OCI-LY7 (cell line): Measurements from ENCODE around the gene PSPN. TPM values are rescaled to one million over a fixed set of nuclear protein-coding genes. Genes with fewer than 3 reads are reported as not detected.

Experiments used
- BruUV-seq: library from RNA; stranded (reverse); fragments of 400-500 nt; replicated peaks from 2 replicates; lab custom pipeline; 2021; lab: Mats Ljungman, UMichigan
- CTCF ChIA-PET: fragments of 300-600 bp; sonication (Branson Sonifier 250); formaldehyde crosslinking; loops from one replicate; lab custom pipeline; 2022; ENCODE audit warnings: antibody characterized with exemption; ENCODE audit not compliant: unreplicated experiment; lab: Charles Lee
- POLR2A ChIA-PET: fragments of 300-600 bp; sonication (Branson Sonifier 250); formaldehyde crosslinking; loops from one replicate; lab custom pipeline; 2022; ENCODE audit warnings: antibody characterized with exemption; lab: Charles Lee
- DNase-seq: peaks from one replicate; pipeline ENCODE4 v3.0.0-alpha.2; 2015; ENCODE audit warnings: low spot score
- H2AFZ ChIP-seq: fragments of 200-600 bp; sonication (generic), shearing (Covaris generic); 2 replicates; pipeline ENCODE4 v1.6.1; 2014; ENCODE audit warnings: mild to moderate bottlenecking, antibody characterized with exemption, low read length, moderate library complexity
- H3K27ac ChIP-seq: fragments of 200-600 bp; sonication (generic); 2 replicates; pipeline ENCODE4 v1.5.1; 2014; ENCODE audit warnings: mixed run types, low read depth, mild to moderate bottlenecking, moderate library complexity, low read length, inconsistent platforms; ENCODE audit not compliant: poor library complexity, severe bottlenecking
- H3K36me3 ChIP-seq: fragments of 200-600 bp; sonication (generic); 2 replicates; pipeline ENCODE4 v1.6.1; 2014; ENCODE audit warnings: mild to moderate bottlenecking, antibody characterized with exemption, low read length, moderate library complexity, mixed read lengths; ENCODE audit not compliant: insufficient read depth
- H3K4me1 ChIP-seq: fragments of 200-600 bp; sonication (generic); 2 replicates; pipeline ENCODE4 v1.5.1; 2014; ENCODE audit warnings: mild to moderate bottlenecking, low read length; ENCODE audit not compliant: insufficient read depth, poor library complexity, severe bottlenecking
- H3K4me2 ChIP-seq: fragments of 200-600 bp; sonication (generic); 2 replicates; pipeline ENCODE4 v1.6.1; 2014; ENCODE audit warnings: mild to moderate bottlenecking, low read length
- H3K4me3 ChIP-seq: fragments of 200-600 bp; sonication (generic); 2 replicates; pipeline ENCODE4 v1.5.1; 2014; ENCODE audit warnings: mild to moderate bottlenecking, low read depth, low read length; ENCODE audit not compliant: poor library complexity, severe bottlenecking
- H3K79me2 ChIP-seq: fragments of 200-600 bp; sonication (generic); 2 replicates; pipeline ENCODE4 v1.6.1; 2016; ENCODE audit warnings: low read depth, mild to moderate bottlenecking, low read length, moderate library complexity, mixed read lengths; ENCODE audit not compliant: insufficient read depth
- H3K9me2 ChIP-seq: fragments of 200-600 bp; sonication (generic); 2 replicates; pipeline ENCODE4 v1.6.1; 2016; ENCODE audit warnings: mild to moderate bottlenecking, low read length, mixed read lengths; ENCODE audit not compliant: insufficient read depth
- H3K9me3 ChIP-seq: fragments of 200-600 bp; sonication (generic); 2 replicates; pipeline ENCODE4 v1.6.1; 2014; ENCODE audit warnings: mild to moderate bottlenecking, mixed run types, low read length, mixed read lengths
- H4K20me1 ChIP-seq: fragments of 200-600 bp; sonication (generic); 2 replicates; pipeline ENCODE4 v1.6.1; 2014; ENCODE audit warnings: mild to moderate bottlenecking, antibody characterized with exemption, low read length, moderate library complexity, mixed read lengths; ENCODE audit not compliant: insufficient read depth
- EZH2phosphoT487 ChIP-seq: fragments of 200-600 bp; sonication (generic); IDR thresholded peaks from 2 replicates; pipeline ENCODE4 v1.6.1; 2018; ENCODE audit warnings: low read depth, borderline replicate concordance, mild to moderate bottlenecking, mixed run types, antibody characterized with exemption, low read length, moderate library complexity, mixed read lengths
- intact Hi-C: fragments of 100-400 bp; cut with micrococcal nuclease; formaldehyde crosslinking; loops from one replicate; pipeline ENCODE4 v1.10.0; 2022; ENCODE audit not compliant: unreplicated experiment
- total RNA-seq, 2 experiments: library from RNA; depleted of rRNA in 1 of 2; stranded (reverse); fragments of >200 nt in 1 of 2; shearing (Covaris generic) in 1 of 2; gene quantifications; 2 replicates each; pipeline ENCODE4 v1.2.3, GENCODE V29; 2014 to 2022
- TF ChIP-seq, protein P1 (sequence below): fragments of 200-600 bp; sonication (generic); conservative IDR thresholded peaks from 2 replicates; pipeline ENCODE4 v1.5.1; 2014; ENCODE audit warnings: mild to moderate bottlenecking, antibody characterized with exemption, low read length, moderate library complexity, mixed read lengths

PSPN gene
- total RNA-seq, 2 experiments from 2014 or later, result 1.6 to 2.1 TPM

DNA sequence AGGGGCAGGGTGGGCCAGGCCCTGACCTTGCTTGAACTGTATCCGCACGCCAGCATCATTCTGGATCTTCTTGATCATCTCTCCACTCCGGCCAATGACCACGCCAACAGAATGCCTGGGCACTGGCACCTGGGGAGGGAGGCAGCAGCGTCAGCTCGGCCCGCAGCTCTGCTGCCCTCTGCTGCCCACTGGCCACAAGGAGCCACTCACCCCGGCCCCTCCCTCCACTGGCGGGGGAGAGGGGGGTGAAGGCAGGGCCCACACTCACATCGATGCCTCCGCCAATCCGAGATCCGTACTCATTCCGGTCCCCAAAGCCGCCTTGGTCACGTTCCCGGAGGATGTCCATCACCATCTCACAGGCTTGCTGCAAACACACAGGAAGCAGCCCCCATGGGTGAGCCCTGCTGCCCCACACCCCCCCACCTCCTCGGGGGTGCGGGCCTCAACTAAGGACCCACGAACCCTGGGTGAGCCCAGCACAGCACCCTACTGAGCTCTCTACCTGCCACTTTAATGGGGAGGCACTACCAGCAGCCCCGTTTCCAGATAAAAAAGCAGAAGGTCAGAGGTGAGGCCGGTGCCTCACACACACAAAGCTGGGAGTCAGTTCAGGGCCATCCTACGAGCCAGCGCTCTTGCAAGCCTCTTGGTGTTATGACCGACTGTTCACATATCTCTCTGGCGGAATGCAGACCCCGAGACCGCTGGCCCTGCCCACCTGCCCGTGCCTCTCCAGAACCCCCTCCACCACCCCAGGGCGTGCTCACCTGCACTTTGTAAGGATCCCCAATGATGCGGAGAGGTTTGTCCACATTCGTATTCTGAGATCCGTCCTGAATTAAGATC, 42.2 kb upstream of the PSPN start:
- no peak for DNase-seq
- peaks cover 19% of the 10 kb centered on the region for H4K20me1 ChIP-seq
- ChIA-PET POLR2A (interaction anchor here (0.5 kb wide), 1 partner anchor 670 kb away, joined by 5 read pairs; no protein-coding TSS in a partner anchor), CTCF (no interaction called here)
- no peak overlapping the region for H2AFZ ChIP-seq
- H3K79me2 ChIP-seq, result peaks cover 37% of the 10 kb centered on the region
- peaks cover 98% of the 10 kb centered on the region for H3K36me3 ChIP-seq
- no peak overlapping the region for H3K27ac ChIP-seq
- H3K4me2 ChIP-seq, result no peak overlapping the region
- H3K9me3 ChIP-seq, result no peaks in the 10 kb centered on the region
- H3K9me2 ChIP-seq, result no peaks in the 10 kb centered on the region
- BruUV-seq, result no TSS peak
- H3K4me1 ChIP-seq, result peaks cover 8% of the 10 kb centered on the region
- TF ChIP-seq, protein P1, sequence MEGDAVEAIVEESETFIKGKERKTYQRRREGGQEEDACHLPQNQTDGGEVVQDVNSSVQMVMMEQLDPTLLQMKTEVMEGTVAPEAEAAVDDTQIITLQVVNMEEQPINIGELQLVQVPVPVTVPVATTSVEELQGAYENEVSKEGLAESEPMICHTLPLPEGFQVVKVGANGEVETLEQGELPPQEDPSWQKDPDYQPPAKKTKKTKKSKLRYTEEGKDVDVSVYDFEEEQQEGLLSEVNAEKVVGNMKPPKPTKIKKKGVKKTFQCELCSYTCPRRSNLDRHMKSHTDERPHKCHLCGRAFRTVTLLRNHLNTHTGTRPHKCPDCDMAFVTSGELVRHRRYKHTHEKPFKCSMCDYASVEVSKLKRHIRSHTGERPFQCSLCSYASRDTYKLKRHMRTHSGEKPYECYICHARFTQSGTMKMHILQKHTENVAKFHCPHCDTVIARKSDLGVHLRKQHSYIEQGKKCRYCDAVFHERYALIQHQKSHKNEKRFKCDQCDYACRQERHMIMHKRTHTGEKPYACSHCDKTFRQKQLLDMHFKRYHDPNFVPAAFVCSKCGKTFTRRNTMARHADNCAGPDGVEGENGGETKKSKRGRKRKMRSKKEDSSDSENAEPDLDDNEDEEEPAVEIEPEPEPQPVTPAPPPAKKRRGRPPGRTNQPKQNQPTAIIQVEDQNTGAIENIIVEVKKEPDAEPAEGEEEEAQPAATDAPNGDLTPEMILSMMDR, result 0 out of 2 replicates have a peak, but pooled peaks have one; percentile 13
- no peak for TF ChIP-seq EZH2phosphoT487
- no peak overlapping the region for H3K4me3 ChIP-seq
- intact Hi-C loops, result no loop called here

DNA sequence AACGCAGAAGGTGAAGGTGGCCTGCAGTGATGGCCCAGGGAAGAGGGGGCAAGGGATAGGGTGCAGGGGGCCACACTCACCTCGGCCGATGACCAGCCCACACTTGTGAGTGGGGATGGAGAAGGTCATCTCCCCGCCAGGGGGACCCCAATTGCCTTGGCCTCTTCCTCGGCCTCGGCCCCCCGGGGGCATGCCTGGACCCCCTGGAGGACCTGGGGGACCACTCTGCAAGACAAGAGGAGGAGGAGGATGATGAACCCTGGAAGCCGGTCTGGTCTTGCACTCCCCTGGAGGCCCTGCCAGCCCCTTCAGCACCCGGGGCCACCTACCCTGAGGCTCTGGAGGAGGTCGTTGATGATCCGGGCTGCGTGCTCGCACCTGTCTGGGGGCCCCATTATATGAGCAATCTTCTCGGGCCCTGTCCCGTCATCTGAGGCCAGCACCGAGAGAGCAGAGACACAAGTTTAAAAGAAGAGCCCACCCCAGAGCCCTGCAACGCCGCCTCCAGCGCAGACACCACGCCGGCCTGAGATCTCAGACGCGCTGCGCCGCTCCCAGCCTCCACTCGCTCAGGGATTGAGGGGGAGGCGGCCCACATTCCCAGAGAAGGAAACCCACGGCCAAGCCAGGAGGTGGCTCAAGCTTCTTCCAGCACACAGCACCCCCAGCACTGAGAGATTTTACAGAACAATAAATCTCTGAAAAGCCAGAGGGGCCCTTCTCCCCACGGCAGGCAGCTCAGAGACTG, 41.1 kb upstream of the PSPN start:
- no peak for DNase-seq
- Histone ChIP-seq H2AFZ (no peak overlapping the region), H3K79me2 (peaks cover 26% of the 10 kb centered on the region), H4K20me1 (peaks cover 8% of the 10 kb centered on the region; the same call in 1 of the 2 replicates), H3K36me3 (peaks cover 97% of the 10 kb centered on the region), H3K9me2 (no peaks in the 10 kb centered on the region), H3K4me2 (no peak overlapping the region), H3K4me1 (no peaks in the 10 kb centered on the region), H3K4me3 (no peak overlapping the region), H3K27ac (no peak overlapping the region), H3K9me3 (no peaks in the 10 kb centered on the region)
- TF ChIP-seq, protein P1, result no peak
- no peak for TF ChIP-seq EZH2phosphoT487
- BruUV-seq, result no TSS peak
- ChIA-PET CTCF (no interaction called here), POLR2A (no interaction called here)
- intact Hi-C loops, result no loop called here
